ENCODE measurements around the gene PEPD.

The PEPD gene

DNA sequence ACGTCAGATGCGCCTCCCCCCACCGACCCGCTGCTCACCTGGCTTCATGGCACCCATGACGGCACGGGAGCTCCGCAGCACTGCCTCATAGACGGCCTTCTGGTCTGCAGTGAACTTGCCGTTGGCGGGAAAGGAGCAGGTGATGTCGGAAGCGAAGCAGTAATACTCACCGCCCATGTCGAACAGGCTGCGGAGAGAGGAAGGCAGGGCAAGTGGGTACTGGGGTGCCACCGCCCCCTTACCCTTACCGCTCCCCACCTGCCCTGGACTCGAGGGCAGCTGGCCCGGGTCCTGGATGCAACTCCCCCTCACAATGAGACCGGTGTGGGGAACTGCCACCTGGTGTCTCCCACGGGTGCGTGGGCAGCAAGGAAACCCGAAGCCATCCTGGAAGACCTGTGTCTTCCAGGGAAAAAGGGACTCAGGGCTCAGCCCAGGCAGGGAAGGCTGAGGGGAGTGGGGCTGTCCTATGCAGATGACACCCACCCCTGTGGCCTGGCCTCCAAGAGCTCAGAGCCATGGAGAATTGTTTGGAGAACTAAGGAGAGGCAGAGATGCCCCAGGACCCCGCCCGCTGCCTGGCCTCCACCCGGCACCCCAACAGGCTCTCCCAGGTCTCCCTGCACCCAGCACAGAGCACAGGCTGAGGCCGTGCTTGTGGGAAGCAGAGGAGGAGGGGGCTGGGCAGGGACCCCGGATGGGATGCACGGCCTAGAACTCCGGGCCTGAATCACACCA is 119.7 kb downstream of the PEPD start:
- no peak overlapping the region for H3K9ac ChIP-seq (ENCODE audit: low read depth, low read length)

DNA sequence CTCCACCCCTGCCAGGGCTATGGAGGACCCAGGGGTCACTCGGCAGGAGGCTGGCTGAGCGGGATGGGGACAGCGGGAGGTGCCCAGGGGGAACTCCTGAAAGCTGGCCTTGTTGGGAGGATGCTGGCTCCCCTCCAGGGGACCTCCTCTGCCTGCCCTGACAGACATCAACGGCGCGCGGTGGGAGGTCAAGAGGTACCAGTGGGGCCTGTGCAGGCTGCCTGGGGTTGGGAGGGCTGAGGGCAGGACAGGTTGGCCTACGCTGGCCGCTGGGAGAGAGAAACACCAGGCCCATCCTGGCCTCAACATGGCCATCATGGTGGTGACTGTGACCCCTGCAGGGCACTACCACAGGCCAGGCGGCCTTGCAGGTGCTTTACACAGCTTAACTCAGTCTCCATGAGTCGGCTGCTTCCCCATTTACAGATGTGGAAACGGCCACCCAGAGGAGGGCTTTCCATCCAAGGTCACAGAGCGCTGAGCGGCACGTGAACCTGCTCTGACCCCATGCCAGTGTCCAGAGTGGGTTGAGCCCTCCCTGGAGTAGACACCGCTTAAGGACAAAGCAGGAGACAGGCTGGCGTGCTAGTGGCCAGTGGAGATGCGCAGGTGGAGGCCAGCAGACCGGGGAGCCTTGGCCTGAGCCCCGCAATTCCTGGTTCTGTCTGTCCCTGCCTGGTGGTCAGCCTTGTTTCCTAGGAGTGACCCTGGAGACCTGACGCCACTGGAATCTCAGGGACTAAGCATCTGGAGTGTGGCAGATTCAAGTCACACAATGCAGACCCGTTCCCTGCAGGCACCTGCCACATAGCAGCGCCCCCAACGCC is 120.5 kb downstream of the PEPD start:
- H3K9ac ChIP-seq (ENCODE audit: low read depth, low read length) = no peak overlapping the region
- peaks cover 8% of the 10 kb centered on the region; the same call in 1 of the 2 replicates for H3K4me1 ChIP-seq (ENCODE audit: control insufficient read depth, insufficient read depth, low read length)
- no peaks in the 10 kb centered on the region for H3K9me3 ChIP-seq (ENCODE audit: control insufficient read depth, insufficient read depth, low read length)
- H3K27me3 ChIP-seq (ENCODE audit: control insufficient read depth, insufficient read depth, low read length) = no peaks in the 10 kb centered on the region
- H3K27ac ChIP-seq (ENCODE audit: low read depth, low read length) = no peak overlapping the region
- H3K4me3 ChIP-seq (ENCODE audit: low read depth, low read length) = no peak overlapping the region
- H3K36me3 ChIP-seq (ENCODE audit: control insufficient read depth, insufficient read depth, low read length) = no peaks in the 10 kb centered on the region

More for the DNA sequence above, 119.7 kb downstream of the PEPD start:
- Histone ChIP-seq H3K27me3 (ENCODE audit: control insufficient read depth, insufficient read depth, low read length) (no peaks in the 10 kb centered on the region), H3K27ac (ENCODE audit: low read depth, low read length) (no peak overlapping the region), H3K36me3 (ENCODE audit: control insufficient read depth, insufficient read depth, low read length) (no peaks in the 10 kb centered on the region), H3K4me3 (ENCODE audit: low read depth, low read length) (no peak overlapping the region), H3K4me1 (ENCODE audit: control insufficient read depth, insufficient read depth, low read length) (peaks cover 10% of the 10 kb centered on the region), H3K9me3 (ENCODE audit: control insufficient read depth, insufficient read depth, low read length) (no peaks in the 10 kb centered on the region)

DNA sequence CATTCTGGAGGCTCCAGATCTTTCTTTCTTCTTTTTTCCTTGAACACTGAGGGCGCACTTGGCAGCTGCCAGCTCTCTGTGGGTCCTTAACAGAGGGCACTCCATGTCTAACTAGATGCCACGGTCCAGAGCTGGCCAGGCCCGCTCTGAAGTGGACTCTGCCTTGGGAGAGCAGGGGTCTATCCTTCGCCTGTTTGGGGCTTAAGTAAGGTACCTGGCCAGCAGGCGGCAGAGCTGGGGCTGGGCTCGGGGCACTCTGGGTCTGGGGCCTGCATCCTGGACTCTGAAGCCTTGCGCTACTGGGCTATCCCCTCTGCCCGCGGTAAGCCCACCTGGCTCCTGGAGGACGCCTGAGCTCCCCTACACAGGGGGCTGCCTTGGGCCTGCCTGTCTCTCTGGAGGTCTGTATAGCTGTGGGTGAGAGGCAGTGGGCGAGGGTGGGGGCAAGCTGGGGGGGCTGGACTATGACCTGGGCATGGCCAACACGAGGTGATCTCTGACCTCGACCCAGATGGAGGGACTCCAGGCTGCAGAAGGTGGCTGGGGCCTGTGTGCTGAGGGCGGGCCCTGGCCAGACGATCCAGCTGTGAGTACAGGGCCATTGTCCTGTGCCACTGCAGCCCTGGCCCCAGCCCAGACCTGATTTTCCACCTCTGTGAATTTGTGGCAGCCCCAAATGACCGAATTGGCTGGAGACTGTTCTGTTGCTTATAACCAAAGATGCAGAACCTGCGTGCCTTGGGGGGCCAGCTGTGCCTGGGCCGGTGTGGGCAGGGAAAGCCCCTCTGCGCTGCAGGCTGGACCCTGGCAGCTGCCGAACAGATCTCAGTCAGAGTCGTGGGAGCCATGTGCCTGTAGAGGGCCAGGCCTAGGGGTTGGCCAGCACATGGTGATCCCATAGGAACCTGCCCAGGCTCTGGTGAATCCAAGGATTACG is 121.6 kb downstream of the PEPD start:
- Histone ChIP-seq H3K27ac (ENCODE audit: low read depth, low read length) (no peak overlapping the region), H3K4me1 (ENCODE audit: control insufficient read depth, insufficient read depth, low read length) (peaks cover 8% of the 10 kb centered on the region; the same call in 1 of the 2 replicates), H3K4me3 (ENCODE audit: low read depth, low read length) (no peak overlapping the region), H3K9me3 (ENCODE audit: control insufficient read depth, insufficient read depth, low read length) (no peaks in the 10 kb centered on the region), H3K9ac (ENCODE audit: low read depth, low read length) (no peak overlapping the region), H3K27me3 (ENCODE audit: control insufficient read depth, insufficient read depth, low read length) (no peaks in the 10 kb centered on the region), H3K36me3 (ENCODE audit: control insufficient read depth, insufficient read depth, low read length) (no peaks in the 10 kb centered on the region)

DNA sequence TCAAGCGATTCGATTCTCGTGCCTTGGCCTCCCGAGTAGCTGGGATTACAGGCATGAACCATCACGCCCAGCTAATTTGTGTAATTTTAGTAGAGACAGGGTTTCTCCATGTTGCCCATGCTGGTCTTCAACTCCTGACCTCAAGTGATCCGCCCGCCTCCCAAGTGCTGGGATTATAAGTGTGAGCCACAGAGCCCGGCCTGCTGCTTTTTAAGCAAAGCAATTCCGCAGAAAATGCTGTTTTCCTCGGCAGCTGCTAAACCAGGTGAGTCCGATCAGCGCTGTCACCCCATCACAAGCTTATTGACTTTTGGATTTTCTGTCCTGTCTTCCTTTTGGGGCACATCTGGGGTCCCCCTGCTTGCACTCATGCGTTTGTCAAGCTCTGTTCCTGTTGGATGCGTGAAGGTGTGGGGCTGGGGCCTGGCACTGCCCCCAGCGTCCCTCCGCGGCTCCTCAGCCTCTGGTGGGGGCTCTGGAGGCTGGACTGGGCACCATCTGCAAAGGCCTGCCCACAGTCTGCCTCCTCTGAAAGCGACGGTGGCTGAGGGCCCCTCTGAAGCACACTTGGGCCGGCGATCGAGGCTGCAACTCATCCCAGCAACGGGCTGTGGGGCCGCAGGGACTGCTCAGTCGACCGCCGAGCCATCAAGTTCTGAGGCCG is 122.4 kb downstream of the PEPD start:
- Histone ChIP-seq H3K36me3 (ENCODE audit: control insufficient read depth, insufficient read depth, low read length) (no peaks in the 10 kb centered on the region), H3K27ac (ENCODE audit: low read depth, low read length) (no peak overlapping the region), H3K4me1 (ENCODE audit: control insufficient read depth, insufficient read depth, low read length) (peaks cover 8% of the 10 kb centered on the region; the same call in 1 of the 2 replicates), H3K4me3 (ENCODE audit: low read depth, low read length) (no peak overlapping the region), H3K9me3 (ENCODE audit: control insufficient read depth, insufficient read depth, low read length) (no peaks in the 10 kb centered on the region), H3K27me3 (ENCODE audit: control insufficient read depth, insufficient read depth, low read length) (no peaks in the 10 kb centered on the region), H3K9ac (ENCODE audit: low read depth, low read length) (no peak overlapping the region)

DNA sequence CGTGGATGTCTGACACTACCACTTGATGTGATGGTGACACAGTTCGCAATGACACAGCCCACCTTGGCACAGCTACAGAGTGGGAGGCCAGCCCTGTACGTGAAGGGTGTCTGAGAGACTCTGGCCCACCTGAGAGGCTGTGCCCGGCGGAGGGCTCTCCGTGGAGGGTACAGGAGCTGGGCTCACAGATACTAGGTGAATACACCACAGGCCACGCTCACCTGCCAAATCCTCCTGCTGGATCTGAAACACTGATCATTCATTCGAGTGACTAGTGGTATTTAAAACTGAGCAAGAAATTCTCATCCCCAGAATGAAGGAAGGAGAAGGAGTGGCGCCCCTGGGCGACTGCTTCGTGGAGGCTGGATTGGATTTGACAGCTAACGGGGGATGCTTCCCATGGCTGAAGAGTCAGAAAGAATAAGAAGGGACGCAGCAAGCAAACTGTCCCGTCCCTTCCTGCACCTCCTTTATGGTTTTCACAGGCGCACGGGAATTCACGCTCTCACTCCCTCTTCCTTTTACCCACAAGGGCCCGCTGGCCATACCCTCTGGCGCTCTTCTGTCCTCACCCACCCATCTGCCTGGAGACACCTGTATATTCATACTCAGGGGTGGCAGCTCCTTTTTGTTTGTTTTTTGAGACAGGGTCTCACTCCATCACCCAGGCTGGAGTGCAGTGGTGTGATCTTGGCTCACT is 123.1 kb downstream of the PEPD start:
- no peak overlapping the region for H3K27ac ChIP-seq (ENCODE audit: low read depth, low read length)
- no peak overlapping the region for H3K4me3 ChIP-seq (ENCODE audit: low read depth, low read length)
- H3K4me1 ChIP-seq (ENCODE audit: control insufficient read depth, insufficient read depth, low read length) = peaks cover 8% of the 10 kb centered on the region; the same call in 1 of the 2 replicates
- H3K9ac ChIP-seq (ENCODE audit: low read depth, low read length) = no peak overlapping the region
- no peaks in the 10 kb centered on the region for H3K9me3 ChIP-seq (ENCODE audit: control insufficient read depth, insufficient read depth, low read length)
- H3K36me3 ChIP-seq (ENCODE audit: control insufficient read depth, insufficient read depth, low read length) = no peaks in the 10 kb centered on the region
- no peaks in the 10 kb centered on the region for H3K27me3 ChIP-seq (ENCODE audit: control insufficient read depth, insufficient read depth, low read length)

DNA sequence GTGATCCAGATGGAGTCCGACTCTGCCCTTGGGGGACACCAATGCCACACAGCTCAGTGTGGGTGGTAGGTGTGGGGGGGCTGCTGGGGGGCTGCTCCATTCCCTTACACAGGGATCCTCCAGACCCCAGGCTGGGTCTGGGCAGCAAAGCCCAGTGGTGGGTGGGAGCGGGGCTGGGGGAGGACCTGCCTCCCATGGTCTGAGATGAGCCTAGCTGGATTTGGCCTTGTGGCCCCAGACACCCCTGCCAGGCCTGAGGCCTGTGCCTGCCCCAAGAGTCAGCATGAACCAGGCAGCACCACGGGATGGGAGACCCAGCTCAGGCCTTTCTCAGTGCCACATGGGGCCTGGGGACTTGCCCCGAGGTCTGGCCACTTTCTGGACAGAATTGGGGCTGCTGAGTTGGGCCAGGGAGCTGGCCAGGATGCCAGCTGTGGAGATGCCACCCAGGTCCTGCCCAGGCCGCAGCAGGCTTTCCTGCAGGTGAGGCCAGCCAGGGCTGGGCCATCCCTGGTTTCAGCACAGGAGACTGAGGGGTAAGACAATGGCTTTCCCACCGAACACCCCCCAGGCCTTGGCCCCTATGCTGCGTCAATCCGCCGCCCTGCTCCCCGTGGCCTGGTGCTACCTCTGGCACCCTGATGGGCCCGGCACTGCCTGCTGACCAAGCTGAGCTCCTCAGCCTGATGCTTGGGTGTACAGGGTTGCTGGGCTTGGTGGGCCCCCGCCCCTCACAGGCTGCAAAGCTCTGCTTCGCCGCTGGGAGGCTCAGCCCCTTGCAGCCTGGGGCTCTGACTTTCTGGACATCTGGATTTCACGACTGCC is 123.8 kb downstream of the PEPD start:
- Histone ChIP-seq H3K27me3 (ENCODE audit: control insufficient read depth, insufficient read depth, low read length) (no peaks in the 10 kb centered on the region), H3K4me1 (ENCODE audit: control insufficient read depth, insufficient read depth, low read length) (peaks cover 8% of the 10 kb centered on the region; the same call in 1 of the 2 replicates), H3K36me3 (ENCODE audit: control insufficient read depth, insufficient read depth, low read length) (no peaks in the 10 kb centered on the region), H3K9me3 (ENCODE audit: control insufficient read depth, insufficient read depth, low read length) (no peaks in the 10 kb centered on the region), H3K27ac (ENCODE audit: low read depth, low read length) (peak overlapping the region; percentile 42), H3K4me3 (ENCODE audit: low read depth, low read length) (no peak overlapping the region), H3K9ac (ENCODE audit: low read depth, low read length) (no peak overlapping the region)

DNA sequence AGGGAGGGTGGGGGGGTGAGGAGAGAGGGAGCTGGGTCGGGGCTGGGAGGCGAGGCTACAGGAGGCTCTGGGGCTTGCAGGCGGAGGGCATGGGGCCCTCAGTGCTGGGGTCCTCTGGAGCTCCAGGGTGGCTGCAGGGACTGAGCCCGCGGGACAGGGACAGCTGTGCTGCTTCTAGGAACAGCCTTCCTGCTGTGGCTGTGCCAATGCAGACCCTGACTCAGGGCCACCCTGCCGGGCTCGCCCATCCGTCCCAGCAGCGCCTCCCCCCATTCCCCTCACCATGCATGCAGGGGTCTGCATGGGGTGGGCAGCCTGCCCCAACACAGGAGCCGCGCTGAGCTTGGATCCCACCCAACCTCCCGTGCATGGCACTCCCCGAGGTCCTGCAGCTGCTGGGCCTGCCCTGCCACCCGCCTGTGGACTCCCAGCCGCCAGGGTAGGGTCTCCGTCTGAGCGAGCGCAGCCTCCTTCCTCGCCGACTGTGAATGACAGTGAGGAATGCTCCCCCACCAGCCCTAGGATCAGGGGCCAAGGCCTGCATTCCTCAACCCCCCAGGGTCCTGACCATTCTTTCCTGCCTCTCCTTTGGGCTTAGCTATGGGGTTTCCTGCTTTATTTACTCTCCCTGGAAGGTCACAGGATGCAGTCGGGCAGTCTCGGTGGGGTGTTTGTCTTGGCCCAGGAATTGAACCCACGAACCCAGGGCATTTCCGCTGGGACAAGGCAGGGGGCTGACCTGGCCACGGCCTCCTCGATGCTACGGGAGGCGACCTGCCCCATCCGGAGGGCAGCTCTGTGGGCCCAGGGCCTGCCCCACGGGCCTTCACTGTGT is 124.7 kb downstream of the PEPD start:
- peak overlapping the region; percentile 42 for H3K27ac ChIP-seq (ENCODE audit: low read depth, low read length)
- no peak overlapping the region for H3K9ac ChIP-seq (ENCODE audit: low read depth, low read length)
- H3K9me3 ChIP-seq (ENCODE audit: control insufficient read depth, insufficient read depth, low read length) = no peaks in the 10 kb centered on the region
- no peaks in the 10 kb centered on the region for H3K36me3 ChIP-seq (ENCODE audit: control insufficient read depth, insufficient read depth, low read length)
- H3K4me3 ChIP-seq (ENCODE audit: low read depth, low read length) = no peak overlapping the region
- no peaks in the 10 kb centered on the region for H3K27me3 ChIP-seq (ENCODE audit: control insufficient read depth, insufficient read depth, low read length)
- H3K4me1 ChIP-seq (ENCODE audit: control insufficient read depth, insufficient read depth, low read length) = peaks cover 8% of the 10 kb centered on the region; the same call in 1 of the 2 replicates

DNA sequence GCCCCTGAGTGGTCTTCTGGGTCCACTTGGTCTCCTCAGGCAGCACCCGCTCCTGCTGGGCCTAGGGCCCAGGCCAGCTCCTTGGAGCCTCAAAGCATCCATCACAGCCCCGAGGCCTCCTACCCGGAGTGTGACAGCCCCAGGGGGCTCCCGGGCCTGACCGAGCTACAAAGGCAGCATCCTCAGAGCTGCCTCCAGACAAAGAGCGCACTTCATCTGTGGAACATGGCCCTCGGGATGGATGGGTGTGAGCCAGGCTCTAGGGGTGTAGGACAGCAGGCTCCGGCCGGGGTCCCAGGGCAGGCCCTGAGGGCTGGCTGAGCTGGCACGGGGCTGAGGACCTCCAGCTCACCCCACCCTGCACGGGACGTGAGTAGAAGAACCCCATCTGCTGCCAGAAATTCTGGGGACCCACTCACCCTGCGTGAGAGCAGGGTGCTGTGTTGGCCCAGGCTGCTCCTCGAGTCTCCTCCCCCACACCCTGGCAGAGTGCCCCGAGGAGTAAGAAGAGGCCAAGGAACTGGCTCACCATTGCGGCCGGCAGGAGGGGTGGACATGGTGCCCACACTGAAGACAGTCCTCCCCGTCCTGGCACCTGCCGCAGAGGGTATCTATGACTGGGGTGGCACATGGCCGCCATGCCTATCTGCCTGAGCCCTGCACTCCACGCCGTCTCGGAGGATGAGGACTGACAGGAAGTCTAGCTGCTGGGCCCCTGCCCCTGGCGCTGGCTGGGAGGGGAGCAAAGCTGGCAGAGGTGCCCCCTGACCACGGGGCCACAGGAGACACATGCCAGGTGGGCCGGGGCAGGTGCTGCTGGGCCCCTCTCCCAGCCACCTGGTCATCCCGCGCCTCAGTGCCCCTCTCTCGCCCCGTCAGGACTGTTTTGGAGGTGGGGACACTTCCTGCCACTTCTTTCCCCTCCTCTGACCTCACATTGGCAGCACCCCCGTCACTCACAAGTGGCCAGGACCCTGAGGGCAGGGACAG is 125.7 kb downstream of the PEPD start:
- no peaks in the 10 kb centered on the region for H3K36me3 ChIP-seq (ENCODE audit: control insufficient read depth, insufficient read depth, low read length)
- no peak overlapping the region for H3K4me3 ChIP-seq (ENCODE audit: low read depth, low read length)
- H3K27ac ChIP-seq (ENCODE audit: low read depth, low read length) = no peak overlapping the region
- no peak overlapping the region for H3K9ac ChIP-seq (ENCODE audit: low read depth, low read length)
- no peaks in the 10 kb centered on the region for H3K9me3 ChIP-seq (ENCODE audit: control insufficient read depth, insufficient read depth, low read length)
- H3K4me1 ChIP-seq (ENCODE audit: control insufficient read depth, insufficient read depth, low read length) = peaks cover 8% of the 10 kb centered on the region; the same call in 1 of the 2 replicates
- no peaks in the 10 kb centered on the region for H3K27me3 ChIP-seq (ENCODE audit: control insufficient read depth, insufficient read depth, low read length)
